GM18499 (cell line): Measurements from ENCODE around the gene COL27A1.

Experiments used
- ATAC-seq: cut with Tn5 transposase; IDR thresholded peaks from one replicate; pipeline ENCODE4 v1.9.1; 2021; ENCODE audit warnings: moderate number of reproducible peaks; ENCODE audit not compliant: insufficient read depth, unreplicated experiment

Gene COL27A1

DNA sequence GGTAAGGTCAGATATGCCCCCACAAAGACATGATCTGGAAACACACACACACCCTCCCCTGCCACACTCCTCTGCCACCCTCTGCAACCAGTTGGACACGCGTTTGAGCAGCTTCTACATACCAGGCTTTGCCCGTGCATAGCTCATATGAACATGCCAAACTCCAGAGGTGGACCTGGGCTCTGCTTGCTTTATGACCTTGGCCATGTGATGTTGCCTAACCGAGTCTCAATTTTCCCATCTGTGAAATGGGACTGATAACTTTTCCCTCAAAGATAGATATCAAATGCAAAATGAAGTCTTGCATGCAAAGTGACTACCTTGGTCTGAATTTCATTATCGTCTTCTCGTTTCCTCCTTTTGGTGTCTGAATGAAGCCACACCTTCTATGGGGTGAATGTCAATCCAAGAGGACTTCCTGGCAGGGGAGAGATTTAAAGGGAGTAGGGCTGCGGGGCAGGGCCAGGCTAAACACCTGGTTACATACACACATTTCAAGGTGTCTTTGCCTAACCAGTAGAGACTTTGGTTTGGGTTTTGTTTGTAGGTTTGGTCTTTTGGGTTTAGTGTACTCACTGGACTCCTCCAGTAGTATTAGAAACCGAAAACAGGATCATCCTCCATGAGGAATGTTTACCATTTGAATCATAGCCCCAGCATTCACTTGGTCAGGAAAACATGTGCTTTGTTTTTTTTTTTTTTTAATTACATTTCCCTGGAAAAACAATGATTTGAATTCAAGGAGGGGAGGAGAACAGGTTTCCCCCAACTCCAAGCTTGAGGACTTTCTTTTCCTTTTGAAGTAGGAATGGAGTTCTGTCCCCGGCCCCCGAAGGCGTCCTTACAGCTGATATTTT, 63.2 kb downstream of the COL27A1 start:
- ATAC-seq, result no peak

DNA sequence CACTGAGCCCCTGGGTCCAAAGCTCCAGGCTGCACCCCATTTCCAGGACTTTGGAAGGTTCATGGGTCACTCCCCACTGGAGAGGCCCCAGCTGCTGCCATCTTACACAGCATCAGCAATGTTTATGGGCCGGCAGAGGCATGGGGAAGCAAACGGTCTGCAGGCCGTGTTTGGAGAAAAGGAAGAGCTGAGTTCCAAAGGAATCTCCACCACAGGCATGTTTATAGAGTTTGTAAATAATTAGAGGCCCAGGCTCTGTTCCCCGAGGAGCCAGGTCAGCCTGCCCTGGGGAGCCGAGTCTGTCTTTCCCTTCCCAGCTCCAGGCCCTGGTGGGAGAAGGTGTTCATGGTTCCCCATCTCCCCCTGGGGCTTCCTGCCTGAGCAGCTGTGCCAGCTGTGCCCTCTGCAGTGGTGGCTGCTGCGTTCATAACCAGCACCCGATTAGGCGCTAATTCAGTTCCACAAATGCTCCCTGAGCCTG, 64.8 kb downstream of the COL27A1 start:
- ATAC-seq, result no peak

- no peak for ATAC-seq
These were observed 66.5 kb downstream of the COL27A1 start for GRCh38 chr9:114221706-114222465.

DNA sequence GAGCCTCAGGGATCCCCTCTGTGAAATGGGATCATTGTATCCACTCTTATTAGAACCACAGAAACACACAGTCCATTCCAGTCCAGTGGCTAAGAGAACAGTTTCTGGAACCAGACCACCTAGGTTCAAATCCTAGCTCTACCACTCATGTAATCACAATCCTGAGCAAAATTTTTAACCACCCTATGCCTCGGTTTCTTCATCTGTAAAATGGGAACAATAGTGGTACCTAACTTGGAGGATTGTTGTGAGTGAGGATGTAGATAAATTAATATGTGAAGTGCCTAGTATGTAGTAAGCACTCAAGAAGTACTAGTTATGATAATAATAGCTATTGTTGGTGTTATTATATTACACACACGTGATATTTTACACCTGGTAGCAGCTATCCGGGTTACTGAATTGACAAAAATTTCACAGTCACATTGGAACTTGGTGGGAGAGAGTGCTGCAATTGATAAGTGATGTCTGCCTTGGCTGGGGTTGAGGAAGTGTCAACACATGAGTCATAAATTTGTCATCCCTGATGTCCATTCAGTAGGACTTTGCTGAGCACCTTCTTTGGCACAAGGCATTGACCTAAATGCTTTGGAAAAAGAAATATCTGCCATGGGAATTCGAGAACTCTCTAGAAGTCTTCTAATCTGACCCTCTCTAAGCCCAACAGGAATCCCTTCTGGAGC, 68.4 kb downstream of the COL27A1 start:
- ATAC-seq, result no peak

- no peak for ATAC-seq
These were observed 68.9 kb downstream of the COL27A1 start for GRCh38 chr9:114224247-114224610.

- ATAC-seq, result no peak
These were observed 70.3 kb downstream of the COL27A1 start for GRCh38 chr9:114225561-114226212.

DNA sequence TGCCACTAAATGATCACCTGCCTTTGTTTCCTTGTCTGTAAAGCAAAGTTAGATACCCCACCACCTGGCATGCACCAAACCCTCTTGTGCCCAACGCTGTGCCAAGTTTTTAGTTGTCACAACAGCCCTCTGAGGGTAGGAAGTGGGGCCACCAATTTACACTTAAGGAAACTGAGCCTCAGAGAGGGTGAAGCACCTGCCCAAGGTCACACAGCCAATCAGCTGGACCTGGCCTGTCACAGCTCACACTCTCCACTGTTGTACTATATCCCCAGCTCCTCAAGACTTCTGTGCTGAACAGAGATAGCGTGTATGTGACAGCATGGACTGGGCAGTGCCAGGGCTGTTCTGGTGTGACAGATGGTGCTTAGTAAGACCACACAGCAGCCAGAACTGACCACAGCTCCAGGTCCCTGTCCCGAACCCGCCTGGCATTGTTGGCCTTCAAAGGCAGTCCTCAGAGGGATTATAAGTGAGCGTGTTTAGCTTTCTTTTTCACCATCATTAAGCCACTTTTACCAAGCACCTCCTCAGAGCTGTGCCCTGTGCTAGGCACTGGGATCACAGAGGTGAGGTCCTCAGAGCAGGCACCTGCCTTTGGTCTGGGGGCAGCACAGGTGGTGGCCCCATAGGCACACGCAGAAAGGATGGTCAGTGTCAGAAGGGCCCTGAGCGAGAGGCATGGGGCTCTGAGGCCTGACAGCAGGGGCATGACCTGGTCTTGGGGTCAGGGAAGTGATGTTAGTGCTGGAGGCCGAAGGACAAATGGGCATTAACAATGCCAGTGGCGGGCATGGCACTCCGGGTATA, 71.1 kb downstream of the COL27A1 start:
- ATAC-seq, result no peak

DNA sequence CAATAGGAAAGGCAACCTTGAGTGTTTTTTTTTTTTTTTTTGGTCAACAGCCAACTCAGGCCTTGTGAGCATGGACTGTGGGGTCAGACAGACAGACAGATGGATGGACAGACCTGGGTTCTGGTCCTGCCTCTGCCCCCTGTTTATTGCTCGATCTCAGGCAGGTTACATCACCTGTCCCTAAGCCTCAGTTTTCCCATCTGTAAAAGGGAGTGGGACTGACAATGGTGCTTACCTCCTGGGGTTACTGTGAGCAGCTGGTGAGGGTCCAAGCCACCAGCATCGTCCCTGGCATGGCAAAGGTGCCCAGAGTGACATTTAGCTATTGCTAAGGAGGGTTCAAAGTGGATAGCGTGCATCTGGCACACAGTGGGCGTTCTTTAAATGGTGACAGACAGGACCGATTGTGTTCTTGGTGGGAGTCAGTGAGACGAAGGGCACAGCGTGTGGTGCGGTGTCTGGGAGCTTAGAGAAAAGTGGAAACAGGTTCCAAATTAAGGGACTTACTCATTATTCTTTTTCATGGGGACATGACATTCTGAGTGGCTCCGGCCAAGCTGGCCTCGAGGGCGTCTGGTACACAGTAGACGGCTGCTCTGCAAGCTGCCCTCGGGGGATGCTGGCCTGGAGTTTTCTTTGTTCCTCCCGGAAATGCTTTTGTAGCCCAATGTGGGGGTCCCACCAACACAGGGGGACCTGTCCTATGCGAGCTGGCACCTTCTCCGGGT, 72.1 kb downstream of the COL27A1 start:
- ATAC-seq, result no peak

- no peak for ATAC-seq
These were observed 72.9 kb downstream of the COL27A1 start for GRCh38 chr9:114228016-114228808.

DNA sequence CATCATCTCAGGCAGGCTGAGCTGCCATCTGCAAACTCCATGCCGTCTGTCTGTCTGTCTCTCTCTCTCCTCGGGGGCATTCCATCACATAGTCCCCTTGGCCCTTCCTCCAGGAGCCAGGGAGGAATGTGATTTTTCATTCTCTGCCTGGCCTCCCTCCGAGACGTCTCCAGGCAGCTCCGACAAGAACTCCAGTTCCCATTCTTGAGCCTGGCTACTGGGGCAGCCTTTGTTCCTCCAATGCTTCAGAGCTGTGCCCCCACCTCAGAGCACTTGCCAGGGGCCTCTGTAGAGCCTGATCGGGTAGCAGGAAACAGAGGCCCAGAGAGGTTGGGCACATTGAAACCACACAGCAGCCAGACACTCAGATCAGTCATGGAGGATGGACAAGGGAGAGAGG, 74.0 kb downstream of the COL27A1 start:
- ATAC-seq, result no peak

- no peak for ATAC-seq
These were observed 74.7 kb downstream of the COL27A1 start for GRCh38 chr9:114230068-114230467.

GRCh38 chr9:114231273-114231672, 75.9 kb downstream of the COL27A1 start:
- no peak for ATAC-seq

DNA sequence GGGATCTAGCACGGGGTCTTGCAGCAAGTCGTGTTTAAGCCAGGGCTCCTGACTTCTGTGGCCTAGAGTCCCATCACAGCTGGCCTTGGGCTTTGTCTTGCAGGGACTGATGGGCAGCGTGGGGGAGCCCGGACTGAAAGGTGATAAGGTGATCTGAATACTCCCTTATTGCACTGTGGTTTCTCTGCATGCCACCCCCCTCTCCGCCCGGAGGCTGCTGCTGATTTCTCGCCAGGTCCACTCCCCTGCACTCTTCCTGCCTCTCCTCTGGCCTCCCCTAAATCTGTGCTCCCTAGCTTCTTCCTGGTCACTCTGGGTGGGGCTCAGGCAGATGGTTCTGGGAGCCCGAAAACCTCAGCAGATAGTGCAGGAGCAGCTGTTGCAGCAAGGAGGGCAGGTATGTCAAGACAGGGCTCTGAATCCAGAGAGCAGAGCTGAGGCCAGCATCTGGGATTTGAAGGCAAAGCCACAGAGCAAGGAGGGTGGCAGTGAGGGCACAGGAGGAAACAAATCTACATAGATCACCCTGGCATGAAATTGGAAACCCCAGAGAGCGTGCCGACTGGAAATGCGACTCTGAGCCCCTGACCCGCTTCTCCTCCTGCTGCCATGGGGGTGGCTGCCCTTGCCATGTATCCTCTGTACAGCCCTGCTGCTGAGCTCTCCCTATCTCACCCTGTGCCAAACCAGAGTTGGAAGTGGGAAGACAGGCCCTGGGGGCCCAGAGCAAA, 76.5 kb downstream of the COL27A1 start:
- no peak for ATAC-seq

DNA sequence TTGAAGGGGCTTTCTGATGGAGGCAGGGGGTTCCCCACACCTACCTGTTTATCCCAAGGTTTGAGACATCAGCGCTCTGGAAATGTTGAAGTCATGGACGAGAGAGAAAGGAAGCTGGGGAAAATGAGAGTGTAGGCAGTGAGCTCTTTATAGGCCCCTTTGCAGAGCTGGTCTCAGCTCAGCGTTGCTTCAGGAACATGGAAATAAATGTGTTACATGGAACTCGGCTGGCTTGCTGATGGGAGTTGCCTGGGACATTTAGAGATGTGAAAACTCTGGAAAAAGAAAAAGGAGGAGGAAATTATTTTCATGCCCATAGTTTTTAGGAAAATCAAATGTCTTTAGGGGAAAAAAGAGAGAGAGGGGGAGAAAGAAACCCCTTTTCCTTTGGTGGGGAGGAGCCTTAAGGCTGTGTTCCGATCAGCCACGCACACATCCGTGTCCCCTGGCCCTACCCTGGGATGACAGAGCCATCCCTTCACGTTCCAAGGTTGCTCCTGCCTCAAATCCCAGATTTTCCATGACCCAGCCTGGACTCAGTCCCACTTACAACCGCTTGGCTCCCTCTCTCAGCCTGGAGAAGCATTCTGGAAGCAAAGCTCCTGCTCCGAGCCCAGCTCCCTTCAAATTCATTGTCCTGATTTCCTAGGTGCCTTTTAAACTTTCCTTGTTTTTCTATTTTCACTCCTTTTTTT, 78.3 kb downstream of the COL27A1 start:
- no peak for ATAC-seq

DNA sequence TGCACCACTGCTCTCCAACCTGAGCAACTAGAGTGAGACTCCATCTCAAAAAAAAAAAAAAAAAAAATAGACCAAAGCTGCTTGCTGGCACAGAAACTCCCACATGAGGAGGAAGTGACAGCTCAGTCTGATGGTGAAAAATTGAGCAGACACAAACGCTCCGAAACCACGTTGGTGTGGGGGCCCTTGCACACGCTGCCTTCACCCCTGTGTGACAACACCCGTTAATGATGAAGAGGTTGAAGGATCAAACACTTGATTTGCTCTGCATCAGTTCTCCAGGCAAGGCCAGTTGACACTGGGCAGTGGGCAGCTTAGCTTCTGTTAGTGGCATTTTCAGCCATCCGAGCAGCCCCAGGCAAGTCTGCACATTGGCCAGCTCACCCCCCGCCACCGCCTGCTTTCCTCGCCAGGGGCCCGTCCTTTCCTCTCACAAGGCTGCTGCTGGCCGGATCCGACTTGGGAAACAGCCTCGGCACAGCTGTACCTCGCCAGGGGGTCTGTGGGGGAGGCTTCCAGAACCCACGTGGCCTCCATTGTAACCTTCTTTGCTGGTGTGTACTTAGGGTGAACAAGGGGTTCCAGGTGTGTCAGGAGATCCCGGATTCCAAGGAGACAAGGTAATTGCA, 79.8 kb downstream of the COL27A1 start:
- no peak for ATAC-seq

- ATAC-seq, result no peak
These were observed 81.2 kb downstream of the COL27A1 start for GRCh38 chr9:114236391-114237138.
